Hepatocyte (in vitro differentiated cells): Measurements from ENCODE around the gene CDH11. TPM values are rescaled to one million over a fixed set of nuclear protein-coding genes. Genes with fewer than 3 reads are reported as not detected.

ENCODE experiments used
- DNase-seq: peaks from one replicate; pipeline ENCODE4 v3.0.0-alpha.2; 2016; ENCODE audit warnings: low spot score
- H2AFZ ChIP-seq: fragments of 200-600 bp; sonication (generic); 2 replicates; pipeline ENCODE4 v1.6.0; 2016; ENCODE audit warnings: antibody characterized with exemption, mild to moderate bottlenecking
- H3K27ac ChIP-seq: fragments of 200-600 bp; sonication (generic); 2 replicates; pipeline ENCODE4 v1.5.1; 2016; ENCODE audit warnings: mild to moderate bottlenecking
- H3K27me3 ChIP-seq: fragments of 200-600 bp; sonication (generic); 2 replicates; pipeline ENCODE4 v1.6.1; 2016
- H3K36me3 ChIP-seq: fragments of 200-600 bp; sonication (generic); replicated peaks from 2 replicates; pipeline ENCODE4 v1.5.1; 2016; ENCODE audit warnings: low read depth; ENCODE audit not compliant: insufficient read depth
- H3K4me1 ChIP-seq: fragments of 200-600 bp; sonication (generic); 2 replicates; pipeline ENCODE4 v1.5.1; 2016; ENCODE audit warnings: mild to moderate bottlenecking, moderate library complexity; ENCODE audit not compliant: insufficient read depth
- H3K4me2 ChIP-seq: fragments of 200-600 bp; sonication (generic); 2 replicates; pipeline ENCODE4 v1.6.0; 2016
- H3K4me3 ChIP-seq: fragments of 200-600 bp; sonication (generic); 2 replicates; pipeline ENCODE4 v1.5.1; 2016; ENCODE audit warnings: mild to moderate bottlenecking
- H3K79me2 ChIP-seq: fragments of 200-600 bp; sonication (generic); 2 replicates; pipeline ENCODE4 v1.6.0; 2017; ENCODE audit warnings: mild to moderate bottlenecking
- H3K9me2 ChIP-seq: fragments of 200-600 bp; sonication (generic); replicated peaks from 2 replicates; pipeline ENCODE4 v1.6.0; 2017; ENCODE audit warnings: mild to moderate bottlenecking; ENCODE audit not compliant: insufficient read depth
- H3K9me3 ChIP-seq: fragments of 200-600 bp; sonication (generic); 2 replicates; pipeline ENCODE4 v1.5.1; 2016; ENCODE audit warnings: low read depth, mild to moderate bottlenecking
- H4K20me1 ChIP-seq: fragments of 200-600 bp; sonication (generic); 2 replicates; pipeline ENCODE4 v1.6.0; 2016; ENCODE audit warnings: mild to moderate bottlenecking; ENCODE audit not compliant: insufficient read depth, poor library complexity, severe bottlenecking
- CTCF ChIP-seq: fragments of 200-600 bp; sonication (generic); IDR thresholded peaks from 2 replicates; pipeline ENCODE4 v1.5.1; 2016; ENCODE audit warnings: antibody characterized with exemption, mild to moderate bottlenecking; ENCODE audit not compliant: poor library complexity
- EZH2 ChIP-seq: fragments of 200-600 bp; sonication (generic); IDR thresholded peaks from 2 replicates; pipeline ENCODE4 v1.6.1; 2016; ENCODE audit warnings: antibody characterized with exemption, mild to moderate bottlenecking, borderline replicate concordance
- EZH2phosphoT487 ChIP-seq: fragments of 200-600 bp; sonication (generic); IDR thresholded peaks from one replicate; pipeline ENCODE4 v1.6.1; 2018; ENCODE audit warnings: antibody characterized with exemption, mild to moderate bottlenecking, low read depth, moderate library complexity; ENCODE audit not compliant: unreplicated experiment, severe bottlenecking
- WGBS: methylation state at CpG from one replicate; pipeline ENCODE4 v1.1.6; 2016; ENCODE audit warnings: low lambda C conversion rate; ENCODE audit errors: missing lambda C conversion rate; 5-methylcytosine and 5-hydroxymethylcytosine counted together
- polyA plus RNA-seq: library from polyadenylated mRNA; unstranded; fragments of >200 nt; fragmentation: Nextera tagmentation; extraction: Ambion mirVana; gene quantifications from 2 replicates; pipeline ENCODE4 v1.2.1, GENCODE V29; 2016
- total RNA-seq: library from RNA; depleted of rRNA; stranded (reverse); fragments of >200 nt; gene quantifications from 2 replicates; pipeline ENCODE4 v1.2.3, GENCODE V29; 2014

Gene CDH11
- total and polyA plus RNA-seq, 2 experiments from 2014 or later: 148 to 289 TPM

DNA sequence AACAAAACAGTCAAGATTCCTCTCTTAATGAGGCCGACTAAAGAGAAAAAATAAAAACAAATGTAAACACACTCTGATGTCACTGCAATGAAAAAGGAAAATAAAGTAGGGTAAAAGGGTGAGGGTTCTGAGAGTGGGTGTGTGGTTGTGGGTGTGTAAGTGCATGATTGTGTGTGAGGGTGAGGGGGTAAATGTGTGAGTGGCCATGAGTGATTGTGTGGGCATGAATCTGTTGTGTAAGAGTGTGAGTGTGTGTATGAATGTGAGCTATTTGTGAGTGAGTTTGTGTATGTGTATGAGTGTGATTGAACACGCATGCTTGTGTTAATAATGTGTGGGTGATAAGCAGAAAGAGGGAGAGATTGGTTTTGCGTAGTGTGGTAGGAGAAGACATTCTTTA lies 132.8 kb downstream of the CDH11 start:
- DNase-seq: no peak
- WGBS: 87% methylated on average over 3 of the region's 3 CpGs
- Histone ChIP-seq H3K4me1 (no peaks in the 10 kb centered on the region), H2AFZ (no peak overlapping the region), H3K4me3 (no peak overlapping the region), H3K27ac (no peak overlapping the region), H3K9me3 (no peaks in the 10 kb centered on the region), H3K27me3 (no peaks in the 10 kb centered on the region), H3K36me3 (no peaks in the 10 kb centered on the region), H3K79me2 (peaks cover 3% of the 10 kb centered on the region), H3K4me2 (no peak overlapping the region), H3K9me2 (no peaks in the 10 kb centered on the region), H4K20me1 (no peaks in the 10 kb centered on the region)
- TF ChIP-seq EZH2phosphoT487: no peak
- no peak for TF ChIP-seq EZH2
- no peak for TF ChIP-seq CTCF

DNA sequence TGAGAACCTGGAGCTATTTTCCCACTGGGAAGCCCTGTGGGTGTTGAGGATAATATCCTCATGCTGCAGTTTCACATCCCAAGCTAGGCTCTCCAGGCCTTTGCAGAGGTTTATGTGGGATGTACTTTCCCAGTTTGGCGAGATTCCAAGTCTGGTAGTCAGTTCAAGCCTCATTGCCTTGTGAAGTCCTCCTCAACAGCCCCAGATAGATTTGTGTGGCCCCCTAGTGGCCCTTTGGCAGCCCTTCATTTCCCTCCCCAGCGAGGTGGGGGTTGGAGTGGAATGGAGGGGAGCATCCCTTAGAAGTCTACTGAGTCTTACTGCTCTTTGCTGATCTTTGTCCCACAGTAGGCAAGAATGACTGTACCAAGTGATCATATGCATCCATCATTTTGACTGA lies 137.9 kb downstream of the CDH11 start:
- Histone ChIP-seq H3K79me2 (peaks cover 2% of the 10 kb centered on the region), H3K9me3 (no peaks in the 10 kb centered on the region), H3K27ac (no peak overlapping the region), H3K36me3 (no peaks in the 10 kb centered on the region), H2AFZ (no peak overlapping the region), H3K4me3 (no peak overlapping the region), H3K4me2 (no peak overlapping the region), H4K20me1 (no peaks in the 10 kb centered on the region), H3K4me1 (no peaks in the 10 kb centered on the region), H3K9me2 (no peaks in the 10 kb centered on the region), H3K27me3 (no peaks in the 10 kb centered on the region)
- 40% methylated on average over 2 of the region's 2 CpGs for WGBS
- DNase-seq: peak; percentile 81
- no peak for TF ChIP-seq EZH2phosphoT487
- no peak for TF ChIP-seq EZH2
- peak; percentile 53 for TF ChIP-seq CTCF

- no peaks in the 10 kb centered on the region for H4K20me1 ChIP-seq
- no peak overlapping the region for H3K4me3 ChIP-seq
- H3K9me2 ChIP-seq: no peaks in the 10 kb centered on the region
- DNase-seq: no peak
- H3K9me3 ChIP-seq: no peaks in the 10 kb centered on the region
- no peaks in the 10 kb centered on the region for H3K4me1 ChIP-seq
- H3K4me2 ChIP-seq: no peak overlapping the region
- H3K36me3 ChIP-seq: no peaks in the 10 kb centered on the region
- H2AFZ ChIP-seq: no peak overlapping the region
- no peaks in the 10 kb centered on the region for H3K27me3 ChIP-seq
- WGBS: 96% methylated on average over 3 of the region's 3 CpGs
- TF ChIP-seq EZH2phosphoT487 (no peak), CTCF (no peak), EZH2 (no peak)
- no peak overlapping the region for H3K27ac ChIP-seq
- peaks cover 2% of the 10 kb centered on the region for H3K79me2 ChIP-seq
These were observed 138.6 kb downstream of the CDH11 start for GRCh38 chr16:64983231-64983630.

DNA sequence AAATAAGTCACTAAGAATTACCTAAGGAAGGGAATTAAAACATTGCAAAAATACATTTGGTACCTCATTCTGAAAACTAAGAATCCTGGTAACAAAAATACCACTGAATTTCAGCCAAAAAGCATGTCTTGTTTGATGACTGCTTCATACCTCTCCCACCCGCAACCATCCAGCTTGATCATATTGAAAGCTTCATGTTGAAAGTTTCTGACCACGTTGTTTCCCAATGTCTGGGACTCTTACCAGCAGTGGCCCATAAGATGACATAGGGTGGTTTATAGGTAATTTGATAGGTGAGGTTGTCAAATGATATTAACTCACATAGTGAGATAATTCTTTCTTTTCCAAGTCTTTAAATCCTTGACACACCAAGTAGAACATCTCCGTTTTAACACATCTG lies 139.3 kb downstream of the CDH11 start:
- H3K36me3 ChIP-seq: no peaks in the 10 kb centered on the region
- 80% methylated on average over 3 of the region's 3 CpGs for WGBS
- H3K27me3 ChIP-seq: no peaks in the 10 kb centered on the region
- peaks cover 4% of the 10 kb centered on the region for H3K79me2 ChIP-seq
- H4K20me1 ChIP-seq: no peaks in the 10 kb centered on the region
- H3K27ac ChIP-seq: no peak overlapping the region
- H3K4me2 ChIP-seq: no peak overlapping the region
- no peak for TF ChIP-seq EZH2
- TF ChIP-seq EZH2phosphoT487: no peak
- TF ChIP-seq CTCF: no peak
- no peaks in the 10 kb centered on the region for H3K9me2 ChIP-seq
- no peak overlapping the region for H3K4me3 ChIP-seq
- no peaks in the 10 kb centered on the region for H3K9me3 ChIP-seq
- H3K4me1 ChIP-seq: no peaks in the 10 kb centered on the region
- no peak for DNase-seq
- H2AFZ ChIP-seq: no peak overlapping the region
